ENCODE results near the gene KLF11.

KLF11 gene

GRCh38 chr2:10043256-10043905, at the start of gene KLF11:
KLF11 (plus strand) TSS chr2:10043550; CDS start chr2:10043717, 167 bp downstream.
- peak; percentile 71 for DNase-seq

- DNase-seq = no peak
Measured at GRCh38 chr2:9994462-9994861, 48.9 kb upstream of the KLF11 start.

GRCh38 chr2:9995059-9995458, 48.3 kb upstream of the KLF11 start:
- no peak for DNase-seq

- DNase-seq = no peak
Measured at GRCh38 chr2:9996321-9996720, 47.0 kb upstream of the KLF11 start.

GRCh38 chr2:9997936-9998335, 45.4 kb upstream of the KLF11 start:
- DNase-seq = no peak

- no peak for DNase-seq
Measured at GRCh38 chr2:9998916-9999654, 44.3 kb upstream of the KLF11 start.

- DNase-seq = no peak
Measured at GRCh38 chr2:9999693-10000092, 43.7 kb upstream of the KLF11 start.

- DNase-seq = no peak
Measured at GRCh38 chr2:10000541-10000940, 42.8 kb upstream of the KLF11 start.

- no peak for DNase-seq
Measured at GRCh38 chr2:10001586-10001985, 41.8 kb upstream of the KLF11 start.

GRCh38 chr2:10002109-10002508, 41.2 kb upstream of the KLF11 start:
- no peak for DNase-seq

GRCh38 chr2:10002681-10003080, 40.7 kb upstream of the KLF11 start:
- no peak for DNase-seq

GRCh38 chr2:10003206-10004125, 39.9 kb upstream of the KLF11 start:
- no peak for DNase-seq

- DNase-seq = no peak
Measured at GRCh38 chr2:10004401-10004800, 38.9 kb upstream of the KLF11 start.

GRCh38 chr2:10004836-10005235, 38.5 kb upstream of the KLF11 start:
- no peak for DNase-seq

GRCh38 chr2:10005461-10006235, 37.7 kb upstream of the KLF11 start:
- no peak for DNase-seq

GRCh38 chr2:10006236-10007161, 36.9 kb upstream of the KLF11 start:
- DNase-seq = peak; percentile 31

- DNase-seq = no peak
Measured at GRCh38 chr2:10007435-10007834, 35.9 kb upstream of the KLF11 start.

- no peak for DNase-seq
Measured at GRCh38 chr2:10007921-10008808, 35.2 kb upstream of the KLF11 start.

- DNase-seq = no peak
Measured at GRCh38 chr2:10008809-10009176, 34.6 kb upstream of the KLF11 start.

- DNase-seq = no peak
Measured at GRCh38 chr2:10009271-10009810, 34.0 kb upstream of the KLF11 start.

Measured in NCI-H1092 treated with DMSO at 0.1 percent for 48 hours (cell line).